H1 (cell line): ENCODE measurements around the gene PI16. TPM values are rescaled to one million over a fixed set of nuclear protein-coding genes. Genes with fewer than 3 reads are reported as not detected.

ENCODE experiments used
- CTCF ChIA-PET: fragments of 300-600 bp; sonication (Branson Sonifier 250); formaldehyde crosslinking; loops from one replicate; lab custom pipeline; 2021; ENCODE audit not compliant: partially characterized antibody; lab: Charles Lee
- POLR2A ChIA-PET: fragments of 300-600 bp; sonication (Branson Sonifier 250); formaldehyde crosslinking; loops from one replicate; lab custom pipeline; 2021; ENCODE audit warnings: inconsistent platforms; ENCODE audit not compliant: partially characterized antibody; lab: Charles Lee
- DNase-seq, 2 experiments: peaks; one replicate each; pipeline versions ENCODE4 v3.0.0 to v3.0.0-alpha.2; 2010 to 2022; ENCODE audit warnings: low spot score in 2 of 2, low read depth in 1 of 2, mixed read lengths in 1 of 2
- FAIRE-seq: peaks from 2 replicates; lab custom pipeline; 2011; peaks lifted over from hg19 to GRCh38; lab: Jason Lieb, UNC
- H2AFZ ChIP-seq: 2 replicates; pipeline ENCODE4 v1.8.1; 2012; ENCODE audit warnings: low read length, inconsistent platforms
- H2AK5ac ChIP-seq: 2 replicates; pipeline ENCODE4 v1.6.1; 2013; ENCODE audit warnings: low read depth, low read length
- H2BK120ac ChIP-seq: replicated peaks from 2 replicates; pipeline ENCODE3; 2013; ENCODE audit warnings: low read depth, low read length, inconsistent platforms
- H2BK12ac ChIP-seq: 2 replicates; pipeline ENCODE4 v1.6.1; 2013; ENCODE audit warnings: low read depth, low read length
- H2BK15ac ChIP-seq: 2 replicates; pipeline ENCODE4 v1.6.1; 2013; ENCODE audit warnings: low read length
- H2BK20ac ChIP-seq: 2 replicates; pipeline ENCODE4 v1.6.1; 2013; ENCODE audit warnings: low read length
- H2BK5ac ChIP-seq: 2 replicates; pipeline ENCODE4 v1.6.1; 2013; ENCODE audit warnings: low read depth, low read length
- H3K14ac ChIP-seq: 2 replicates; pipeline ENCODE4 v1.6.1; 2013; ENCODE audit warnings: inconsistent platforms; ENCODE audit not compliant: insufficient read length
- H3K18ac ChIP-seq: 2 replicates; pipeline ENCODE4 v1.6.1; 2013; ENCODE audit warnings: low read length; ENCODE audit errors: extremely low read depth
- H3K23ac ChIP-seq: 2 replicates; pipeline ENCODE4 v1.6.1; 2013; ENCODE audit warnings: inconsistent platforms; ENCODE audit not compliant: insufficient read length
- H3K23me2 ChIP-seq: 2 replicates; pipeline ENCODE4 v1.6.1; 2013; ENCODE audit warnings: low read depth, low read length
- H3K27ac ChIP-seq: 2 replicates; pipeline ENCODE4 v1.6.1; 2011; ENCODE audit warnings: low read depth, low read length, inconsistent platforms
- H3K27me3 ChIP-seq, 4 experiments: replicated peaks in 1 of 4; 1 replicate in 1 of 4; 2 replicates in 3 of 4; pipeline versions ENCODE4 v1.6.1 to v1.8.1; 2011 to 2013; ENCODE audit warnings: low read length in 3 of 4, mild to moderate bottlenecking in 3 of 4, inconsistent platforms in 2 of 4, mixed read lengths in 2 of 4, moderate library complexity in 1 of 4; ENCODE audit not compliant: control insufficient read depth in 3 of 4, insufficient read depth in 3 of 4; ENCODE audit errors: extremely low read depth in 1 of 4
- H3K36me3 ChIP-seq, 4 experiments: 2 replicates each; pipeline versions ENCODE4 v1.6.1 to v1.8.1; 2011 to 2013; ENCODE audit warnings: mild to moderate bottlenecking in 4 of 4, low read length in 3 of 4, moderate library complexity in 2 of 4, control low read depth in 1 of 4, inconsistent platforms in 1 of 4; ENCODE audit not compliant: insufficient read depth in 4 of 4, control insufficient read depth in 2 of 4
- H3K4ac ChIP-seq: replicated peaks from 2 replicates; pipeline ENCODE3; 2013; ENCODE audit warnings: low read length, low read depth, mixed read lengths, inconsistent platforms; ENCODE audit not compliant: insufficient read length
- H3K4me1 ChIP-seq, 4 experiments: replicated peaks in 1 of 4; 1 replicate in 1 of 4; 2 replicates in 3 of 4; pipeline versions ENCODE4 v1.6.1 to v1.8.1; 2011 to 2013; ENCODE audit warnings: low read length in 3 of 4, inconsistent platforms in 2 of 4, mixed read lengths in 1 of 4; ENCODE audit not compliant: insufficient read depth in 4 of 4, control insufficient read depth in 3 of 4
- H3K4me2 ChIP-seq, 2 experiments: 2 replicates each; pipeline versions ENCODE4 v1.6.1 to v1.8.1; 2011 to 2013; ENCODE audit warnings: low read depth in 2 of 2, low read length in 2 of 2, control low read depth in 1 of 2, inconsistent platforms in 1 of 2, mild to moderate bottlenecking in 1 of 2; ENCODE audit not compliant: insufficient read depth in 1 of 2
- H3K4me3 ChIP-seq, 4 experiments: fragments of 200-600, 300-600 bp in 1 of 4; sonication (generic), shearing (Covaris generic), sonication (Bioruptor Twin) in 1 of 4; 2 replicates each; pipeline versions ENCODE4 v1.5.1 to v1.8.1; 2011 to 2016; ENCODE audit warnings: low read length in 4 of 4, low read depth in 3 of 4, control low read depth in 2 of 4, inconsistent platforms in 2 of 4, mild to moderate bottlenecking in 2 of 4, mixed read lengths in 1 of 4, moderate library complexity in 1 of 4; ENCODE audit not compliant: insufficient read depth in 2 of 4; ENCODE audit errors: extremely low read depth in 1 of 4
- H3K56ac ChIP-seq: replicated peaks from 2 replicates; pipeline ENCODE3; 2013; ENCODE audit warnings: low read depth, mild to moderate bottlenecking, mixed read lengths, low read length, inconsistent platforms; ENCODE audit not compliant: insufficient read length
- H3K79me1 ChIP-seq: 2 replicates; pipeline ENCODE4 v1.6.1; 2013; ENCODE audit warnings: low read depth, low read length, control low read depth
- H3K79me2 ChIP-seq, 2 experiments: 2 replicates each; pipeline versions ENCODE4 v1.6.1 to v1.8.1; 2012 to 2013; ENCODE audit warnings: low read length in 2 of 2, mild to moderate bottlenecking in 2 of 2, inconsistent platforms in 1 of 2; ENCODE audit not compliant: insufficient read depth in 2 of 2, control insufficient read depth in 1 of 2
- H3K9ac ChIP-seq, 4 experiments: replicated peaks in 1 of 4; 1 replicate in 1 of 4; 2 replicates in 3 of 4; pipeline versions ENCODE4 v1.6.1 to v1.8.1; 2011 to 2013; ENCODE audit warnings: low read depth in 3 of 4, low read length in 3 of 4, control low read depth in 2 of 4, mild to moderate bottlenecking in 2 of 4, moderate library complexity in 2 of 4, inconsistent platforms in 1 of 4; ENCODE audit errors: extremely low read depth in 1 of 4
- H3K9me3 ChIP-seq, 2 experiments: 2 replicates each; pipeline versions ENCODE4 v1.6.1 to v1.8.1; 2012 to 2013; ENCODE audit warnings: mild to moderate bottlenecking in 2 of 2, moderate library complexity in 2 of 2, control low read depth in 1 of 2, inconsistent platforms in 1 of 2, low read depth in 1 of 2, low read length in 1 of 2, mixed read lengths in 1 of 2; ENCODE audit not compliant: insufficient read depth in 2 of 2
- H4K20me1 ChIP-seq, 2 experiments: replicated peaks in 1 of 2; 2 replicates each; pipeline versions ENCODE3 to v1.8.1; 2011 to 2013; ENCODE audit warnings: inconsistent platforms in 2 of 2, low read length in 2 of 2, mild to moderate bottlenecking in 1 of 2; ENCODE audit not compliant: insufficient read depth in 2 of 2, control insufficient read depth in 1 of 2
- H4K5ac ChIP-seq: 2 replicates; pipeline ENCODE4 v1.6.1; 2013; ENCODE audit warnings: low read length, low read depth, mixed read lengths, inconsistent platforms; ENCODE audit not compliant: insufficient read length
- H4K8ac ChIP-seq: 2 replicates; pipeline ENCODE4 v1.8.0; 2013; ENCODE audit warnings: mild to moderate bottlenecking, moderate library complexity, low read length, inconsistent platforms; ENCODE audit not compliant: insufficient read depth; ENCODE audit errors: extremely low read depth
- H4K91ac ChIP-seq: replicated peaks from 2 replicates; pipeline ENCODE3; 2013; ENCODE audit warnings: low read length, mixed read lengths, inconsistent platforms; ENCODE audit not compliant: insufficient read length
- CHD1 ChIP-seq: IDR thresholded peaks from 2 replicates; pipeline ENCODE4 v1.6.1; 2012; ENCODE audit warnings: low read depth, low read length, improper control_type of control experiment
- EZH2 ChIP-seq: fragments of 200-600 bp; sonication (generic); IDR thresholded peaks from 2 replicates; pipeline ENCODE4 v1.7.1; 2012; ENCODE audit warnings: low read depth, mild to moderate bottlenecking, moderate library complexity, low read length, inconsistent platforms; ENCODE audit not compliant: severe bottlenecking
- KDM5A ChIP-seq: fragments of 200-600 bp; IDR thresholded peaks from 2 replicates; pipeline ENCODE4 v1.7.1; 2012; ENCODE audit warnings: mild to moderate bottlenecking, low read length, inconsistent platforms, mixed read lengths
- MAFK ChIP-seq: IDR thresholded peaks from 2 replicates; pipeline ENCODE4 v1.6.1; 2012; ENCODE audit warnings: low read depth, mild to moderate bottlenecking, improper control_type of control experiment, low read length
- RAD21 ChIP-seq, 2 experiments: IDR thresholded peaks in 1 of 2; conservative IDR thresholded peaks in 1 of 2; 2 replicates each; pipeline ENCODE4 v1.6.1; 2011; ENCODE audit warnings: low read depth in 2 of 2, low read length in 2 of 2, improper control_type of control experiment in 1 of 2, inconsistent platforms in 1 of 2, mild to moderate bottlenecking in 1 of 2, moderate library complexity in 1 of 2
- SP1 ChIP-seq: IDR thresholded peaks from 2 replicates; pipeline ENCODE4 v1.6.1; 2011; ENCODE audit warnings: low read depth, low read length
- SP4 ChIP-seq: IDR thresholded peaks from 2 replicates; pipeline ENCODE4 v1.6.1; 2012; ENCODE audit warnings: low read length, inconsistent platforms
- TAF1 ChIP-seq: IDR thresholded peaks from 2 replicates; pipeline ENCODE4 v1.6.1; 2011; ENCODE audit warnings: mild to moderate bottlenecking, low read depth, low read length
- WGBS, 2 experiments: shearing (Covaris generic) in 1 of 2; methylation state at CpG; one replicate each; pipeline versions ENCODE4 v1.1.6 to v1.1.7; 2013 to 2015; ENCODE audit warnings: low lambda C conversion rate in 2 of 2, mixed read lengths in 2 of 2, inconsistent platforms in 1 of 2, low coverage in 1 of 2, missing lambda C conversion rate in 1 of 2; ENCODE audit not compliant: insufficient replicate concordance in 2 of 2, insufficient coverage in 1 of 2, insufficient read length in 1 of 2; ENCODE audit errors: extremely low coverage in 1 of 2, missing lambda C conversion rate in 1 of 2; 5-methylcytosine and 5-hydroxymethylcytosine counted together
- polyA plus RNA-seq, 7 experiments: library from polyadenylated mRNA; depleted of rRNA in 3 of 7; stranded (reverse) in 5 of 7; unstranded in 2 of 7; fragments of >200 nt in 5 of 7; fragments of 200-250 nt in 2 of 7; gene quantifications; 1 replicate in 5 of 7; 2 replicates in 1 of 7; 4 replicates in 1 of 7; pipeline versions ENCODE4 v1.2.1 to v1.2.3, GENCODE V29; 2011 to 2013; ENCODE audit warnings: missing spikeins in 2 of 7, mixed read lengths in 2 of 7
- total RNA-seq: library from RNA; stranded (reverse); fragmentation: NEBNext Ultra II Directional; extraction: Animal tissue kit (Norgen Biotek cat#: 25700); gene quantifications from 2 replicates; pipeline ENCODE4 v1.2.1, GENCODE V29; 2021
- TF ChIP-seq, protein P1 (sequence below): IDR thresholded peaks from 2 replicates; pipeline ENCODE4 v1.6.1; 2012; ENCODE audit warnings: inconsistent platforms
- TF ChIP-seq, protein P2 (sequence below): IDR thresholded peaks from 2 replicates; pipeline ENCODE4 v1.6.1; 2012; ENCODE audit warnings: low read length, inconsistent platforms

PI16 gene
- total and polyA plus RNA-seq, 2 of the 8 experiments (the other 6 are each of a cell fraction or from before 2014, with no cell fraction given), result 0.05 TPM; not detected in 1

GRCh38 chr6:37005061-37005810 is 50.7 kb downstream of the PI16 start, which contains the start of gene FGD2:
Gene FGD2 (plus strand): TSS chr6:37005655. CDS start chr6:37005818, 163 bp downstream.
- no peaks in the 10 kb centered on the region for H3K4me1 ChIP-seq
- H2BK120ac ChIP-seq, result no peak within 1 kb of the TSS
- no peak within 1 kb of the TSS for H3K9ac ChIP-seq
- H3K56ac ChIP-seq, result no peak within 1 kb of the TSS
- no peak within 1 kb of the TSS for H4K5ac ChIP-seq
- no peak within 1 kb of the TSS for H3K4me2 ChIP-seq
- H3K79me1 ChIP-seq, result no peaks in the 10 kb centered on the region
- H2BK20ac ChIP-seq, result no peak within 1 kb of the TSS
- CTCF ChIA-PET, result interaction anchor here (1.1 to 6.5 kb wide), 3 partner anchors 11 to 20 kb away, joined by 4 to 74 read pairs (median 4); no protein-coding TSS in a partner anchor
- H3K4me3 ChIP-seq, result no peak within 1 kb of the TSS
- 81% methylated on average over 13 of the region's 14 CpGs; no CpG with 5 or more reads in 1 of the 2 experiments for WGBS, 2 experiments
- H4K8ac ChIP-seq, result no peak within 1 kb of the TSS
- POLR2A ChIA-PET, result interaction anchor here (2.2 to 2.5 kb wide), 2 partner anchors 13 to 19 kb away, joined by 6 to 9 read pairs; partner anchors contain the start of gene MTCH1
- H3K23ac ChIP-seq, result no peak within 1 kb of the TSS
- H3K27ac ChIP-seq, result no peak within 1 kb of the TSS; the same call in 1 of the 2 replicates
- H3K79me2 ChIP-seq, result no peaks in the 10 kb centered on the region
- no peak within 1 kb of the TSS for H2AFZ ChIP-seq
- H2AK5ac ChIP-seq, result no peak within 1 kb of the TSS
- no peaks in the 10 kb centered on the region for H4K20me1 ChIP-seq
- H3K4ac ChIP-seq, result no peak within 1 kb of the TSS
- FAIRE-seq (no peak), DNase-seq (no peak)
- H2BK12ac ChIP-seq, result 0 out of 2 replicates have a peak within 1 kb of the TSS, but pooled peaks have one; percentile 17
- H3K14ac ChIP-seq, result no peak within 1 kb of the TSS
- no peaks in the 10 kb centered on the region for H3K36me3 ChIP-seq
- H3K23me2 ChIP-seq, result no peaks in the 10 kb centered on the region
- H4K91ac ChIP-seq, result no peak within 1 kb of the TSS
- H3K18ac ChIP-seq, result no peak within 1 kb of the TSS
- no peaks in the 10 kb centered on the region for H3K9me3 ChIP-seq
- H2BK5ac ChIP-seq, result no peak within 1 kb of the TSS
- H3K27me3 ChIP-seq, result no peaks in the 10 kb centered on the region
- H2BK15ac ChIP-seq, result no peak within 1 kb of the TSS
- no peak for TF ChIP-seq MAFK
- TF ChIP-seq SP4, result no peak
- TF ChIP-seq KDM5A, result no peak
- no peak for TF ChIP-seq CHD1
- no peak for TF ChIP-seq EZH2
- no peak for TF ChIP-seq SP1
- TF ChIP-seq, protein P1, sequence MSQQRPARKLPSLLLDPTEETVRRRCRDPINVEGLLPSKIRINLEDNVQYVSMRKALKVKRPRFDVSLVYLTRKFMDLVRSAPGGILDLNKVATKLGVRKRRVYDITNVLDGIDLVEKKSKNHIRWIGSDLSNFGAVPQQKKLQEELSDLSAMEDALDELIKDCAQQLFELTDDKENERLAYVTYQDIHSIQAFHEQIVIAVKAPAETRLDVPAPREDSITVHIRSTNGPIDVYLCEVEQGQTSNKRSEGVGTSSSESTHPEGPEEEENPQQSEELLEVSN, result no peak
- no peak for TF ChIP-seq TAF1
- TF ChIP-seq RAD21 (IDR thresholded peaks at IDR 0.05 in 1 of 2, conservative IDR thresholded peaks at IDR 0.05 in 1 of 2; ENCODE audit: low read depth in 2 of 2, low read length in 2 of 2), result no peak
- TF ChIP-seq, protein P2, sequence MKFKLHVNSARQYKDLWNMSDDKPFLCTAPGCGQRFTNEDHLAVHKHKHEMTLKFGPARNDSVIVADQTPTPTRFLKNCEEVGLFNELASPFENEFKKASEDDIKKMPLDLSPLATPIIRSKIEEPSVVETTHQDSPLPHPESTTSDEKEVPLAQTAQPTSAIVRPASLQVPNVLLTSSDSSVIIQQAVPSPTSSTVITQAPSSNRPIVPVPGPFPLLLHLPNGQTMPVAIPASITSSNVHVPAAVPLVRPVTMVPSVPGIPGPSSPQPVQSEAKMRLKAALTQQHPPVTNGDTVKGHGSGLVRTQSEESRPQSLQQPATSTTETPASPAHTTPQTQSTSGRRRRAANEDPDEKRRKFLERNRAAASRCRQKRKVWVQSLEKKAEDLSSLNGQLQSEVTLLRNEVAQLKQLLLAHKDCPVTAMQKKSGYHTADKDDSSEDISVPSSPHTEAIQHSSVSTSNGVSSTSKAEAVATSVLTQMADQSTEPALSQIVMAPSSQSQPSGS, result no peak
